HepG2 (cell line): ENCODE results near the gene BCAR3. TPM values are rescaled to one million over a fixed set of nuclear protein-coding genes. Genes with fewer than 3 reads are reported as not detected.
A peak's percentile ranks its signal among the peaks of the same experiment; 100 is the strongest.

ENCODE experiments used
- CSRNP1 ChIP-seq: sonication (generic); formaldehyde crosslinking; IDR thresholded peaks from 2 replicates; pipeline ENCODE4 v1.8.1; 2023; ENCODE audit warnings: mild to moderate bottlenecking, missing genetic modification reagents
- GATA4 ChIP-seq: sonication (generic); IDR thresholded peaks from 2 replicates; pipeline ENCODE4 v1.6.1; 2016; ENCODE audit warnings: antibody characterized with exemption, low read depth, borderline replicate concordance
- HIVEP1 ChIP-seq: sonication (generic); formaldehyde crosslinking; IDR thresholded peaks from 2 replicates; pipeline ENCODE4 v1.4.0; 2020; ENCODE audit warnings: mild to moderate bottlenecking, missing genetic modification reagents
- HOXA9 ChIP-seq: sonication (generic); formaldehyde crosslinking; IDR thresholded peaks from 2 replicates; pipeline ENCODE4 v1.8.1; 2022; ENCODE audit warnings: missing genetic modification reagents, mild to moderate bottlenecking, moderate library complexity, borderline replicate concordance
- IRX3 ChIP-seq: sonication (generic); formaldehyde crosslinking; IDR thresholded peaks from 2 replicates; pipeline ENCODE4 v1.8.1; 2023; ENCODE audit warnings: mild to moderate bottlenecking, low read depth, missing genetic modification reagents, borderline replicate concordance
- MEIS2 ChIP-seq: sonication (generic); formaldehyde crosslinking; IDR thresholded peaks from 2 replicates; pipeline ENCODE4 v1.9.0; 2021; ENCODE audit warnings: mild to moderate bottlenecking, missing genetic modification reagents
- REL ChIP-seq: sonication (generic); formaldehyde crosslinking; conservative IDR thresholded peaks from 2 replicates; pipeline ENCODE4 v1.8.0; 2022; ENCODE audit warnings: mild to moderate bottlenecking, missing genetic modification reagents, moderate library complexity
- SNAPC5 ChIP-seq: sonication (generic); formaldehyde crosslinking; IDR thresholded peaks from 2 replicates; pipeline ENCODE4 v1.8.1; 2023; ENCODE audit warnings: mild to moderate bottlenecking, missing genetic modification reagents, borderline replicate concordance
- SP2 ChIP-seq: sonication (generic); formaldehyde crosslinking; IDR thresholded peaks from 2 replicates; pipeline ENCODE4 v1.5.1; 2020; ENCODE audit warnings: mild to moderate bottlenecking, missing genetic modification reagents
- TFE3 ChIP-seq: IDR thresholded peaks from 2 replicates; pipeline ENCODE4 v1.6.1; 2016
- ZBTB21 ChIP-seq: sonication (generic); formaldehyde crosslinking; IDR thresholded peaks from 2 replicates; pipeline ENCODE4 v1.4.0; 2020; ENCODE audit warnings: missing genetic modification reagents
- ZBTB38 ChIP-seq: sonication (generic); formaldehyde crosslinking; IDR thresholded peaks from 2 replicates; pipeline ENCODE4 v1.5.1; 2020; ENCODE audit warnings: mild to moderate bottlenecking, missing genetic modification reagents
- ZBTB4 ChIP-seq: sonication (generic); formaldehyde crosslinking; IDR thresholded peaks from 2 replicates; pipeline ENCODE4 v1.4.0; 2020; ENCODE audit warnings: missing genetic modification reagents, mild to moderate bottlenecking, borderline replicate concordance
- ZFP36L1 ChIP-seq: sonication (generic); formaldehyde crosslinking; IDR thresholded peaks from 2 replicates; pipeline ENCODE4 v1.8.0; 2022; ENCODE audit warnings: mild to moderate bottlenecking, missing genetic modification reagents, moderate library complexity
- ZFP41 ChIP-seq: sonication (generic); formaldehyde crosslinking; IDR thresholded peaks from 2 replicates; pipeline ENCODE4 v1.4.0; 2020; ENCODE audit warnings: mild to moderate bottlenecking, missing genetic modification reagents, borderline replicate concordance
- ZFY ChIP-seq: sonication (generic); formaldehyde crosslinking; IDR thresholded peaks from 2 replicates; pipeline ENCODE4 v1.4.0; 2020; ENCODE audit warnings: missing genetic modification reagents
- ZNF383 ChIP-seq: sonication (generic); formaldehyde crosslinking; IDR thresholded peaks from 2 replicates; pipeline ENCODE4 v1.4.0; 2020; ENCODE audit warnings: missing genetic modification reagents, mild to moderate bottlenecking, borderline replicate concordance
- ZNF431 ChIP-seq: sonication (generic); formaldehyde crosslinking; IDR thresholded peaks from 2 replicates; pipeline ENCODE4 v1.9.0; 2022; ENCODE audit warnings: missing genetic modification reagents, low read depth, mild to moderate bottlenecking, borderline replicate concordance
- ZNF543 ChIP-seq: sonication (generic); formaldehyde crosslinking; IDR thresholded peaks from 2 replicates; pipeline ENCODE4 v1.4.0; 2020; ENCODE audit warnings: mild to moderate bottlenecking, missing genetic modification reagents
- ZNF572 ChIP-seq: sonication (generic); formaldehyde crosslinking; IDR thresholded peaks from 2 replicates; pipeline ENCODE4 v1.5.1; 2020; ENCODE audit warnings: mild to moderate bottlenecking, missing genetic modification reagents
- polyA plus RNA-seq, 8 experiments: library from polyadenylated mRNA; depleted of rRNA in 3 of 8; stranded (reverse) in 7 of 8; unstranded in 1 of 8; fragments of >200 nt; fragmentation: Illumina TruSeq in 4 of 8; extraction: Trizol in 4 of 8; gene quantifications; 2 replicates each; pipeline versions ENCODE4 v1.2.1 to v1.2.3, GENCODE V29; 2011 to 2016; ENCODE audit warnings: low read depth in 4 of 8, missing spikeins in 1 of 8, mixed read lengths in 1 of 8; ENCODE audit not compliant: insufficient read depth in 1 of 8
- total RNA-seq, 5 experiments: library from RNA; depleted of rRNA; stranded (reverse); fragments of >200 nt; fragmentation: Illumina TruSeq; extraction: Trizol; gene quantifications; 2 replicates each; pipeline ENCODE4 v1.2.3, GENCODE V29; 2016; ENCODE audit warnings: low read depth in 1 of 5
- TF ChIP-seq, protein P1 (sequence below): sonication (generic); formaldehyde crosslinking; IDR thresholded peaks from 2 replicates; pipeline ENCODE4 v1.4.0; 2020; ENCODE audit warnings: low read depth, mild to moderate bottlenecking, missing genetic modification reagents

BCAR3 gene
- total and polyA plus RNA-seq, 2 of the 13 experiments (the other 11 are each of a cell fraction or from before 2014, with no cell fraction given) = 3.6 to 4.8 TPM

DNA sequence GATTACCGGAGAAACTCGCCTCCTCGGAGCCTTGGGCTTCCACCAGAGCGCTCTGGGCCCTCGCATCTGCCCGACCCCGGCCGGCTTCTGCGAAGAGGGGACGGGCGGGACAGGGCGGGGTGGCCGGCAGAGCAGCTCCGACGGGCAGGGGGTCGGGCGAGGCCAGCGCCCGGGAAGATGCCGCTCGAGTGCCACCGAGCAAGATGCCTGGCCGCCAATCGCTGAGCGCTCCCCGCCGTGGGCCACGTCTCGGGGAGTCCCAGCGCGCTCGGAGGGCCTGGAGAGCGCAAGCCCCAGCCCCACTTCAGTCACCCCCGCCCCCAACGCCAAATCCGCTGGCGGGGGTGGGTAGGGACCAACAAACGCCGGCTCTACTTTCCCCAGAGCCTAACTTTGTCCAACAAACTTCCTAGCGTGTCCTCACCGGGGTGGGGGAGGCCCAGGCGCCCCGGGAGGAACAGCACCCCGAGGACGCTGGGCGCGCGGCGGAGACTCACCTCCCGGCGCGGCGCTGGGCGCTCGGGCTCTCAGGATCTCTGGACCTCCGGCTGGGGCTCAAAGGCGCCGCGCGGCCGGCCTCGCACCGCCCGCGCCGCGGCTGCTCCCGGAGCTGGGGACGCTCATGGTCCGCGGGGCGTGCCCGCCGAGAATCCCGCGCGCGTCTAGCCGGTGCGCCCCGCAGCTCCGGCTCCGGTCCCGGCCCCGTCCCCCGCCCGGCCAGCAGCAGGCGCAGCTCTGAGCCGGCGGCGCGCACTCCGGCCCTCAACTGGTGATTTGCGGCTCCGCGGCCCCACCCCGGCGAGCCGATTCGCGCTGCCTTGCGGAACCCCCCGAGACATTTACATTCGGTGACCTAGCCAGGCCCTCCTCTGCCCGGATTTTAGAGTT, at the start of gene BCAR3 (continued):
- TF ChIP-seq, protein P1, sequence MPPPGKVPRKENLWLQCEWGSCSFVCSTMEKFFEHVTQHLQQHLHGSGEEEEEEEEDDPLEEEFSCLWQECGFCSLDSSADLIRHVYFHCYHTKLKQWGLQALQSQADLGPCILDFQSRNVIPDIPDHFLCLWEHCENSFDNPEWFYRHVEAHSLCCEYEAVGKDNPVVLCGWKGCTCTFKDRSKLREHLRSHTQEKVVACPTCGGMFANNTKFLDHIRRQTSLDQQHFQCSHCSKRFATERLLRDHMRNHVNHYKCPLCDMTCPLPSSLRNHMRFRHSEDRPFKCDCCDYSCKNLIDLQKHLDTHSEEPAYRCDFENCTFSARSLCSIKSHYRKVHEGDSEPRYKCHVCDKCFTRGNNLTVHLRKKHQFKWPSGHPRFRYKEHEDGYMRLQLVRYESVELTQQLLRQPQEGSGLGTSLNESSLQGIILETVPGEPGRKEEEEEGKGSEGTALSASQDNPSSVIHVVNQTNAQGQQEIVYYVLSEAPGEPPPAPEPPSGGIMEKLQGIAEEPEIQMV (CRISPR knock-in tag) = peak; percentile 75; the same call in 1 of the 2 replicates
- TF ChIP-seq ZNF431 (CRISPR knock-in tag) = no peak
- no peak for TF ChIP-seq IRX3 (CRISPR knock-in tag)
- no peak for TF ChIP-seq SNAPC5
- no peak for TF ChIP-seq ZBTB4
- TF ChIP-seq ZNF383 (CRISPR knock-in tag) = no peak
- no peak; the same call in 1 of the 2 replicates for TF ChIP-seq ZFP36L1 (CRISPR knock-in tag)
- peak; percentile 34 for TF ChIP-seq ZFY (CRISPR knock-in tag)
- no peak for TF ChIP-seq HIVEP1 (CRISPR knock-in tag)
- TF ChIP-seq ZFP41 (CRISPR knock-in tag) = no peak
- TF ChIP-seq ZBTB38 (CRISPR knock-in tag) = no peak
- TF ChIP-seq SP2 = no peak
- no peak for TF ChIP-seq ZNF572 (CRISPR knock-in tag)
- TF ChIP-seq CSRNP1 = no peak
- TF ChIP-seq GATA4 = no peak
- TF ChIP-seq HOXA9 (CRISPR knock-in tag) = no peak
- no peak; the same call in 1 of the 2 replicates for TF ChIP-seq MEIS2 (CRISPR knock-in tag)
- peak; percentile 19; the same call in 1 of the 2 replicates for TF ChIP-seq ZNF543 (CRISPR knock-in tag)
- TF ChIP-seq TFE3 (CRISPR knock-in tag) = no peak
- TF ChIP-seq REL (CRISPR knock-in tag) = no peak
- TF ChIP-seq ZBTB21 (CRISPR knock-in tag) = no peak
